Activated CD8-positive, alpha-beta memory T cell treated with anti-CD3 and anti-CD28 coated beads for 24 hours (primary cell): ENCODE data around the gene PHIP.
"Not testable (repeated sequence)": the region's sequence is repeated elsewhere in the genome, so short reads cannot be mapped to it uniquely, and the experiment has no call there.

Experiments
- DNase-seq: peaks from one replicate; pipeline ENCODE4 v3.0.0-alpha.2; 2020

PHIP gene

GRCh38 chr6:79078075-79078969 is at the start of gene PHIP:
TSS of gene PHIP (minus strand) at chr6:79078254. CDS start at chr6:79078068, 186 bp downstream.
- DNase-seq = peak; percentile 97

GRCh38 chr6:79127660-79128059 is 49.6 kb upstream of the PHIP start:
- no peak for DNase-seq

GRCh38 chr6:79119217-79119616 is 41.2 kb upstream of the PHIP start:
- DNase-seq = no peak

- DNase-seq = no peak
Observed at GRCh38 chr6:79117752-79118151, 39.7 kb upstream of the PHIP start.

GRCh38 chr6:79115553-79116182 is 37.6 kb upstream of the PHIP start:
- no peak for DNase-seq

- DNase-seq = no peak
Observed at GRCh38 chr6:79111549-79111948, 33.5 kb upstream of the PHIP start.

GRCh38 chr6:79101164-79101563 is 23.1 kb upstream of the PHIP start:
- DNase-seq = no peak

GRCh38 chr6:79100304-79100703 is 22.2 kb upstream of the PHIP start:
- no peak for DNase-seq

GRCh38 chr6:79094938-79095337 is 16.9 kb upstream of the PHIP start:
- DNase-seq = no peak

- DNase-seq = not testable (repeated sequence)
Observed at GRCh38 chr6:79091801-79092200, 13.7 kb upstream of the PHIP start.

- no peak for DNase-seq
Observed at GRCh38 chr6:79089552-79090404, 11.7 kb upstream of the PHIP start.

- DNase-seq = no peak
Observed at GRCh38 chr6:79084693-79085092, 6.6 kb upstream of the PHIP start.

GRCh38 chr6:79082304-79082703 is 4.2 kb upstream of the PHIP start:
- DNase-seq = no peak

- DNase-seq = no peak
Observed at GRCh38 chr6:79081663-79082062, 3.6 kb upstream of the PHIP start.

GRCh38 chr6:79079561-79080041 is 1.5 kb upstream of the PHIP start:
- no peak for DNase-seq

- no peak for DNase-seq
Observed at GRCh38 chr6:79077715-79078074, 359 bp downstream of the PHIP start.

- DNase-seq = peak; percentile 93
Observed at GRCh38 chr6:79076782-79077641, 1.0 kb downstream of the PHIP start.

- no peak for DNase-seq
Observed at GRCh38 chr6:79076160-79076559, 1.9 kb downstream of the PHIP start.

GRCh38 chr6:79073888-79074287 is 4.2 kb downstream of the PHIP start:
- no peak for DNase-seq

- no peak for DNase-seq
Observed at GRCh38 chr6:79072640-79073181, 5.3 kb downstream of the PHIP start.

GRCh38 chr6:79071547-79071946 is 6.5 kb downstream of the PHIP start:
- no peak for DNase-seq
